ENCODE data around the gene CDH4. TPM values are rescaled to one million over a fixed set of nuclear protein-coding genes. Genes with fewer than 3 reads are reported as not detected.

CDH4 gene
- total and polyA plus RNA-seq, 7 donors = under 0.01 to 0.06 TPM; not detected in 5

- H3K27ac ChIP-seq = no peak overlapping the region
- no peaks in the 10 kb centered on the region for H3K4me1 ChIP-seq
- TF ChIP-seq CTCF (IDR thresholded peaks at IDR 0.05) = no peak
- TF ChIP-seq POLR2AphosphoS5 (IDR thresholded peaks at IDR 0.05) = no peak
- TF ChIP-seq EP300 (IDR thresholded peaks at IDR 0.05) = no peak
- no peak for TF ChIP-seq POLR2A (IDR thresholded peaks at IDR 0.05)
- H3K4me3 ChIP-seq = no peak overlapping the region
- no peak for DNase-seq
- intact Hi-C loops (cut with DNase I) = no loop called here
- 82 to 94% methylated on average over 12 of the region's 12 CpGs for WGBS, 2 donors
- H3K27me3 ChIP-seq = peaks cover 0 to 15% (median 0%) of the 10 kb centered on the region in 3 donors
- peaks cover 0 to 7% (median 3%) of the 10 kb centered on the region in 4 donors for H3K9me3 ChIP-seq
- H3K36me3 ChIP-seq = no peaks in the 10 kb centered on the region
Measured at GRCh38 chr20:61746781-61747180, 494.7 kb downstream of the CDH4 start.

DNA sequence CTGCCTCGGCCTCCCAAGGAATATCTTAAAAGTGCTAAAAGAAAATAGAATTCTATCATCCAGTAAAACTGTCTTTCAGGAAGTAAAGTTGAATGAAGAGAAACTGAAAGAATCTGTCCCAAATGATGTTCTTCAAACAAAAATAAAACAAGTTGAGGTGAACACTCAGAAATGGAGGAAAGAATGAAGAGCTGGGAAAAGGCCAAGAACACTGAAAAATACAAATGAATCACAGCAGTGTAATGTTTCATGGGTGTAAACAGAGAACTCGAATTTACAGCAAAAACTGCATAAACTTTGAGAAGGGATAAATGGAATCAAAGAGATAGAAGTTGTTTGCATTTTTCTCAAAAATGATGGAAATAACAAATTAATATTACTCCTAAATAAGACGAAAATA is 496.3 kb downstream of the CDH4 start:
- peaks cover 0 to 5% (median 0%) of the 10 kb centered on the region in 3 donors for H3K27me3 ChIP-seq
- no peak overlapping the region for H3K4me3 ChIP-seq
- H3K36me3 ChIP-seq = no peaks in the 10 kb centered on the region
- no peak for TF ChIP-seq EP300 (IDR thresholded peaks at IDR 0.05)
- no peak for TF ChIP-seq POLR2A (IDR thresholded peaks at IDR 0.05)
- TF ChIP-seq CTCF (IDR thresholded peaks at IDR 0.05) = no peak
- no peak for TF ChIP-seq POLR2AphosphoS5 (IDR thresholded peaks at IDR 0.05)
- intact Hi-C loops (cut with DNase I) = no loop called here
- no peak for DNase-seq
- no peak overlapping the region for H3K27ac ChIP-seq
- WGBS, 2 donors = 57 to 61% methylated on average over 3 of the region's 3 CpGs
- no peaks in the 10 kb centered on the region for H3K4me1 ChIP-seq
- H3K9me3 ChIP-seq = peaks cover 0 to 7% (median 3%) of the 10 kb centered on the region in 4 donors

- no peak overlapping the region for H3K27ac ChIP-seq
- no peak for DNase-seq
- intact Hi-C loops (cut with DNase I) = no loop called here
- no peak for TF ChIP-seq CTCF (IDR thresholded peaks at IDR 0.05)
- no peak for TF ChIP-seq POLR2A (IDR thresholded peaks at IDR 0.05)
- TF ChIP-seq EP300 (IDR thresholded peaks at IDR 0.05) = no peak
- no peak for TF ChIP-seq POLR2AphosphoS5 (IDR thresholded peaks at IDR 0.05)
- peaks cover 0 to 7% (median 3%) of the 10 kb centered on the region in 4 donors for H3K9me3 ChIP-seq
- no peaks in the 10 kb centered on the region for H3K4me1 ChIP-seq
- H3K27me3 ChIP-seq = peaks cover 0 to 5% (median 0%) of the 10 kb centered on the region in 3 donors
- WGBS, 2 donors = 55 to 81% methylated on average over 6 of the region's 6 CpGs
- no peak overlapping the region for H3K4me3 ChIP-seq
- H3K36me3 ChIP-seq = no peaks in the 10 kb centered on the region
Measured at GRCh38 chr20:61749406-61750075, 497.5 kb downstream of the CDH4 start.

DNA sequence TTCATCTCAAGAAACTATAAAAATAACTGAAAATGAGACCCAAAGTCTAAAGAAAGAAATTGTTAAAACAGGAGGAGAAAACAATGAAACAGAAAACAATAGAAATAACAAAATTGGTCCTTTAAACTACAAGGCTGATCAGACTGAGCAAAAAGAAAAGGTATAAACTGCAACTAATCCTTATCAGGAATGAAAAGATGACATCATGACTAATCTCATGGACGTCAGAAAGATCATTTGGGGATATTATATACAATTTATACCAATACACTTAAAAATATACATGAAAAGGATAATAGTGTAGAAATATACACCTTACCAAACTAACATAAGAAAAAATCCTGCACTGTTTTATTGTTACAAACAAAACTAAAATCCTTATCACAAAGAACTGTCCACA is 498.0 kb downstream of the CDH4 start:
- H3K36me3 ChIP-seq = no peaks in the 10 kb centered on the region
- 52 to 87% methylated on average over 1 of the region's 1 CpG for WGBS, 2 donors
- H3K4me3 ChIP-seq = no peak overlapping the region
- H3K27ac ChIP-seq = no peak overlapping the region
- TF ChIP-seq CTCF (IDR thresholded peaks at IDR 0.05) = no peak
- no peak for TF ChIP-seq POLR2A (IDR thresholded peaks at IDR 0.05)
- no peak for TF ChIP-seq EP300 (IDR thresholded peaks at IDR 0.05)
- TF ChIP-seq POLR2AphosphoS5 (IDR thresholded peaks at IDR 0.05) = no peak
- intact Hi-C loops (cut with DNase I) = no loop called here
- no peaks in the 10 kb centered on the region for H3K4me1 ChIP-seq
- peaks cover 0 to 7% (median 3%) of the 10 kb centered on the region in 4 donors for H3K9me3 ChIP-seq
- DNase-seq = no peak
- H3K27me3 ChIP-seq = peaks cover 0 to 5% (median 0%) of the 10 kb centered on the region in 3 donors

Measured in sigmoid colon (tissue), 7 donors.